Inflammatory macrophage (primary cell): Measurements from ENCODE around the gene NFAT5.
"Not testable (repeated sequence)": the region's sequence is repeated elsewhere in the genome, so short reads cannot be mapped to it uniquely, and the experiment has no call there.

Experiments
- DNase-seq, 2 donors: peaks; one replicate each; pipeline ENCODE4 v3.0.0-alpha.2; 2020 to 2022
- total RNA-seq, 18 experiments: gene quantifications; one replicate each; lab custom pipeline; 2026; ENCODE audit warnings: mixed read lengths in 6 of 18, inconsistent platforms in 2 of 18; lab: John Stamatoyannopoulos, UW

The NFAT5 gene
- 23.8 to 374 (median 58.7) reads per million in 18 experiments for total RNA-seq

GRCh38 chr16:69565671-69566239 lies at the start of gene NFAT5:
Gene NFAT5 (plus strand): TSS chr16:69565966. CDS start chr16:69566302, 336 bp downstream.
- DNase-seq: peak; percentile 87 to 91

DNA sequence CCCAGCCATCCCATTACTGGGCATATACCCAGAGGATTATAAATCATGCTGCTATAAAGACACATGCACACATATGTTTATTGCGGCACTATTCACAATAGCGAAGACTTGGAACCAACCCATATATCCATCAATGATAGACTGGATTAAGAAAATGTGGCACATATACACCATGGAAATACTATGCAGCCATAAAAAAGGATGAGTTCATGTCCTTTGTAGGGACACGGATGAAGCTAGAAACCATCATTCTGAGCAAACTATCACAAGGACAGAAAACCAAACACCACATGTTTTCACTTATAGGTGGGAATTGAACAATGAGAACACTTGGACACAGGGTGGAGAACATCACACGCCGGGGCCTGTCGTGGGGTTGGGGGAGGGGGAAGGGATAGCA lies 47.9 kb upstream of the NFAT5 start:
- not testable (repeated sequence) for DNase-seq

DNA sequence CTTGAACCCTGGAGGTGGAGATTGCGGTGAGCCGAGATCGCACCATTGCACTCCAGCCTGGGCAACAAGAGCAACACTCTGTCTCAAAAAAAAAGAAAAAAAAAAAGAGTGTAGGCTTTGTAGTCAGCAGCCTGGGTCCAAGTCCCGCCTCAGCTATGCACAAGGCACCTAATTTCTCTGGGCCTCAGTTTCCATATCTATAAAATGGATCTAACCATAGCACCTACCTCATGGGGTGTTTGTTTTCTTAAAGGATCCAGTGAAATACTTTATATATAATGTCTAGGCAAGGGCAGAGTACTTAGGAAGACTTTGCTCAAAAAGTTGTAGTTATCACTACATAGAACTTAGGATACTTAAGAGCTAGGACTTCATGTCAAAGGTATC lies 45.4 kb upstream of the NFAT5 start:
- no peak for DNase-seq

DNA sequence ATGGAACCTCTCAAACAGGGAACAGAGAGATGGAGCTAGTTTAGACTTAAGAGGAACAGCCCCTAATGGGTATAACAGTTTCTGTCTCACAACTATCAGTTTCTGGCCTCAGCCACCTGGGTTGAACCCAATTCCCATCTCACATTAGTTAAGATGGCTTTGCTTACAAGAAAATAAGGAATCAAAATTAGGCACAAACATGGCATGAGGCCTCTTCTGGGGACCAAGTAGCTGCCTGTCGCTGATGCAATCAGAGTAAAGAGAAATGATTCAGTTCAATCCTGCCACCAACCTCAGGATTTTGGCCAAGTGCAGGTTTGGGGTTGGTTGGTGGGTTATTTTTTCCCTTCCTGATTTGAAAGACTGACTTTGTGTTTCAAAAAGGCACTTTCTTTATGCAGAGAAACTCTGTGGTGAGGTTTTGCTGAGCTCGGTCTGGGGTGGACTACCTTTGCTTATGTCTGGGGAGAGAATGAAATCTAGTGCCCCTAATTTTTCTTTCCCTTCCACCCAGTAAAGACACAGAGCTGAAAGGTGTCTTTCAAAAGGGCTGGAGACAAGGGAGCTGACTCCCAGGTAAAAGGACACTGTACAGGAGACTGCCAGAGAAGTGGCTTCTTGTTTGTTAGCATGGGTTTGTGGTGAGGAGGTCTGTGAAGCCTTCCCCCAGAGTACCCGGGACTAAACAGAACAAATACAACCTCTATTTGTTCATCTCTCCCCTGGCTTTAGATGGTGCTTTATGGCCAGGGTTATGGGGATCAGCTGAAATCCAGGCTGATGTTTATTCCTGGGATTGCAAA lies 44.8 kb upstream of the NFAT5 start:
- DNase-seq: no peak

GRCh38 chr16:69522041-69522578 lies 43.7 kb upstream of the NFAT5 start:
- no peak for DNase-seq

- DNase-seq: no peak
Observed at GRCh38 chr16:69522732-69523404, 42.9 kb upstream of the NFAT5 start.

- no peak for DNase-seq
Observed at GRCh38 chr16:69523566-69524305, 42.0 kb upstream of the NFAT5 start.

- DNase-seq: no peak
Observed at GRCh38 chr16:69526831-69527655, 38.7 kb upstream of the NFAT5 start.

DNA sequence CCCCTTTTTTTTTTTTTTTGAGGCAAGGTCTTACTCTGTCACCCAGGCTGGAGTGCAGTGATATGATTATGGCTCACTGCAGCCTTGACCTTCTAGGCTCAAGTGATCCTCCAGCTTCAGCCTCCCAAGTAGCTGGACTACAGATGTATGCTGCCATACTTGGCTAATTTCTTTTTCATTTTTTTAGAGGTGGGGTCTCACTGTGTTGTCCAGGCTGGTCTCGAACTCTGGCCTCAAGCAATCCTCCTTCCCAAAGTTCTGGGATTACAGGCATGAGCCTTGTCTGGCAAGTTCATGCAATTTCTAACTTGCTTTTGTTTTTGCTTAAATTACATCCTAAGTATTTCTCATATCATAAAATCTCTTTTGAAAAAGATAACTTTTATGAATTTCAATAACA lies 33.8 kb upstream of the NFAT5 start:
- no peak for DNase-seq

GRCh38 chr16:69532641-69533455 lies 32.9 kb upstream of the NFAT5 start:
- DNase-seq: no peak

- no peak for DNase-seq
Observed at GRCh38 chr16:69534720-69535119, 31.0 kb upstream of the NFAT5 start.

DNA sequence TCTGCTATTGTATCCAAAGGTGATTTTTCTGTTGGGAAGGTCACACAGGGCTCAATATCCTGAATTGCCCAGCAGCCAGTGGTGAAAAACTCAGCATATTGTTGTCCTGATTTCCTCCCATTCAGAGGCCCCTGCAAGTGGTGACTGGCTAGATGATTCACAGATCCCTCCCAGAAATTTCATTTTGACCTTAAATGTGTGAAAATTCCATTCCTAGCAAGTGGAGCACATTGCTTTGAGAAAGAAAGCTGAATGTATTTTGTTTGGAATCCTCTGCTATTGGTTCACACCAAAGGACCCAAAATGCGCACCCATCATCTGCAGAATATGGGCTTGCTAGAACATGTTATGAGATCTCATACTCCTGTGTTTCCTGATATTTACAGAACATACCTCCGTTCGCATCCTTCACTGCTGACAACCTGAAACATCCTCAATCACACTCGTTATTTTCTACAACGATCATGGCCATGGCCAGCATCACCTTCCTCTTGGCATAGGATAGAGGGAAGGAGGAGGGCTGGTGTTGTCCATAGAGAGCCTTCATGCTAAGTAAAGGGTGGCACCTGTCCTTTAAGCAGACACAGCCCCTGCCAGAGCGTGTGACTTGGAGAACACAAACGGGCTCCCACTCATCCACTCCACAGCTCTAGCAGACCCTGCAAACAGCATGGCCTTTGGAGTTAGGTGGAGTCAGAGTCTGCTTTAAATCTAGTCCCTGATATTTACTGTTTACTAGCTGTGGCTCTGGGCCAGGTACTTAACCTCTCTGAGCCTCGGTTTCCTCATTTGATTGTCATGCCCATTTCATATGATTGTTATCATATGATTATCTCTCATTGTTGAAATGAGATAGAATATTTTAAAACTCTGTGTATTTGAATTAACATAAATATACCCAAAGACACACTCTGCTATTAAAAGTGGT lies 30.4 kb upstream of the NFAT5 start:
- no peak for DNase-seq

DNA sequence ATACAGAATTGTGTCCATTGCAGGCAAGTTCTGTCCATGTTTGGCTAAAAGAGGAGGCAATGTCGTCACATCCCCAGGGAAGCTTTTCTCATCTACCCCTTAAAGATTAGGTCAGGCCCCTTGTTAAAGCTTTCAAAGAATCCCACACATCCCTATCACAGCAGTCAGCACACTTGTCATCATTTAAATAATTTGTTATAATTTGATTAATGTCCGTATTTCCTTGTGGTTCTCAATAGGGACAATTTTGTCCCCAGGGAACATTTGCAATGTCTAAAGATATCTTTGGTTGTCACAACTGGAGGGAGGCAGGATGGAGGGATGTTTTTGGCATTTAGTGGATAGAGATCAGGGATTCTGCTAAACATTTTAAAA lies 28.1 kb upstream of the NFAT5 start:
- no peak for DNase-seq

DNA sequence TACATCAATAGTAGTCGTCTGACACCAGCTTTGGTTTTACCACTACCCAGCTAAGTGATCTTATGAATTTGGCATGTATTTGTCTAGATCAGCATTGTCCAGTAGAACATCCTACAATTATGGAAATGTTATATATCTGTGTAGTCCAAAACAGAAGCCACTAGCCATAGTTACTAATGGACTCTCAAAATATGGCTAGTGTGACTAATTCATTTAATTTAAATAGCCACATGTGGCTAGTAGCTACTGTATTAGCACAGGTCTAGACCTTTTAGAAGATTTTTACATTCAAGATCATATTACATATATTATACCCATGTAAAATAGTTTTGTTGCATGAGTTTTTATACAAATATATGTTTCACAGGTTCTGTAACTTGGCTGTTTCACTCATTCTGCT lies 27.0 kb upstream of the NFAT5 start:
- no peak for DNase-seq

DNA sequence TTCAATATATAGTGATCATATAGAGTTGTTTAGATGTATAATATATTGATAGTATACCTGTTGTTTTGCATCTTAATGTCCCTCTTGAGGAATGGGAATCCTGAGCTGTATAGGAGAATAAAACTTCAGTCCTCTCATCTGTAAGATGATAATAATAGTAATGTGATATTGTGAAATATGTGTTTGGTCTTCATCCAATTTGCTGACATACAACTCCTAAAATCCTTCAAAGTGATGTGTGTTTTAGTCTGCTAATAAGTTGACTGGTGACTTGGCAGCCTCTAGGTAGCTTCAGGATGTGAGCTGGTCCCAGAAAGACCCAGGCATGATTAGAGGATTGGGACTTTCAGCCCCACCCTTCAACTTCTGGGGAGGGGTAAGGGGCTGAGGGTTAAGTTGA lies 22.8 kb upstream of the NFAT5 start:
- no peak for DNase-seq

- DNase-seq: peak in 1 of 2 donors; percentile 20
Observed at GRCh38 chr16:69544088-69544487, 21.7 kb upstream of the NFAT5 start.

GRCh38 chr16:69546663-69547062 lies 19.1 kb upstream of the NFAT5 start:
- DNase-seq: peak in 1 of 2 donors; percentile 36

GRCh38 chr16:69553332-69553731 lies 12.4 kb upstream of the NFAT5 start:
- no peak for DNase-seq

DNA sequence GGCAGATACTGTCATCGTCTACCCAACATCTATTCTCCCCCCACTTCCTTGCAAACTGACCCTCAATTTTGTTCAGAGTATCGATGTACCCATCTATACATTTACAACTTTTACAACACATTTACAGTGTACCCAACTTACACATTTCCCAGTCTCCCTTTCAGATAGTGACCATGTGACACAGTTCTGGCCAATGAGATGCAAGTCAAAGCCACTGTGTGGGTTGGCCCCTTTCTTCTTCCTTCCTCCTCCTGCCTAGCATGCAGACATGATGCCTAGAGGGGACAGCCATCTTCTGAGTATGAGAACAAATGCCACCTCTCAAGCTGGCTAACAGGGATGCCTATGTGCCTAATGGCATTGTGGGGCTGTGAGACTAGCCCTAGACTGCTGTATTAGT lies 11.3 kb upstream of the NFAT5 start:
- DNase-seq: no peak

- peak; percentile 28 to 40 for DNase-seq
Observed at GRCh38 chr16:69555437-69555836, 10.3 kb upstream of the NFAT5 start.
